Motor neuron (in vitro differentiated cells): ENCODE results near the gene PRR7. TPM values are rescaled to one million over a fixed set of nuclear protein-coding genes. Genes with fewer than 3 reads are reported as not detected.
A peak's percentile ranks its signal among the peaks of the same experiment; 100 is the strongest.

ENCODE experiments used
- ATAC-seq, 8 experiments: fragments of 200-7000 bp; cut with Tn5 transposase; replicated peaks in 6 of 8; 2 replicates each; pipeline ENCODE4 v1.8.0; 2021; ENCODE audit warnings: mild to moderate bottlenecking in 8 of 8, moderate library complexity in 8 of 8
- H3K27ac ChIP-seq, 2 donors: fragments of 250-450 bp; sonication (Bioruptor Pico); 2 replicates each; pipeline ENCODE4 v1.9.0; 2021; ENCODE audit warnings: antibody characterized with exemption in 2 of 2, mild to moderate bottlenecking in 2 of 2, moderate library complexity in 1 of 2
- H3K4me1 ChIP-seq, 2 donors: fragments of 250-450 bp; sonication (Bioruptor Pico); replicated peaks in 1 of 2; 2 replicates each; pipeline ENCODE4 v1.6.1; 2021; ENCODE audit warnings: antibody characterized with exemption in 2 of 2, mild to moderate bottlenecking in 2 of 2, moderate library complexity in 1 of 2
- H3K4me3 ChIP-seq, 5 donors: fragments of 250-450 bp; sonication (Bioruptor Pico); 2 replicates each; pipeline ENCODE4 v1.9.0; 2021; ENCODE audit warnings: antibody characterized with exemption in 5 of 5, mild to moderate bottlenecking in 5 of 5, moderate library complexity in 4 of 5
- WGBS, 10 experiments: fragments of 450-650 bp; shearing (Covaris generic); methylation state at CpG; one replicate each; pipeline ENCODE4 v1.0.0; 2022; 5-methylcytosine and 5-hydroxymethylcytosine counted together
- in situ Hi-C, 9 experiments: fragments of 400-800 bp; cut with MboI; loops; one replicate each; pipeline ENCODE4 v1.15.0; 2021; ENCODE audit warnings: low sequenced_read_pairs in 9 of 9, low pct_unique_long_range_greater_than_20kb in 2 of 9; ENCODE audit not compliant: unreplicated experiment in 9 of 9
- total RNA-seq, 8 experiments: library from RNA; unstranded; fragments of 300-600 nt; gene quantifications; 2 replicates each; pipeline versions ENCODE4 v1.2.3 to v1.2.4, GENCODE V29; 2022

Gene PRR7
- total RNA-seq, 8 experiments from 2014 or later: 2.0 to 8.1 (median 3.8) TPM

DNA sequence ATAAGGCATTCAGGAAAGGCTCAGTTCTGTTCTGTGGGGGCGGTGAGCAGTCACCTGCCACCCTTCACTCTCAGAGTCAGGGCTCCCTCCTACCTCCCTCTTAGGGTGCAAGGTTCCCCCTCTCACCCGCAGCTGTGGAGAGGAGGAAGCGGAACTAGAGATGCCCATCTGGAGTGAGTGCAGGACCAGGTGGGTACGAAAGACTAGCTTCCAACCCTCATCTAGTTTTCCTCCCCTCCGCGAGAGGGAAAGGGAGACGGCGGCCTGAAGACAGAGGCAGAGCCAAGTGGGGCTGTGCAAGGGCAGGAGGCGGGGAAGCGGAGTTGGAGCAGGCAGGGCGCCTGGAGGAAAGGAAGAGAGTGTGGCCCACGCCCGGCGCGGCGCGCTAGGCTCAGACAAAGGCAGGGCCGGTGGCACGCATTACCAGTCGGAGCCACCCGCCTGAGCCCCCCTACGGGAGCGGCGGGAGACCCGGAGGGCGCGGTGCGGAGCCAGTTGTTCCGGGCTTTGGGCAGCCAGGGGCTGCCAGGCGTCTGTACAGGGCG, 7.3 kb downstream of the PRR7 start:
- 8 to 83% (median 29%) methylated on average over 1 to 12 of the region's 31 CpGs; no CpG with 5 or more reads in 6 of the 10 experiments for WGBS, 10 experiments
- peak overlapping the region; percentile 55 to 71 for H3K27ac ChIP-seq
- peaks cover 24 to 34% of the 10 kb centered on the region in 2 donors for H3K4me1 ChIP-seq
- peak; percentile 2 to 23 (median 6) for ATAC-seq
- peak overlapping the region; percentile 44 to 60 (median 51) for H3K4me3 ChIP-seq
- in situ Hi-C loops: no loop called here

DNA sequence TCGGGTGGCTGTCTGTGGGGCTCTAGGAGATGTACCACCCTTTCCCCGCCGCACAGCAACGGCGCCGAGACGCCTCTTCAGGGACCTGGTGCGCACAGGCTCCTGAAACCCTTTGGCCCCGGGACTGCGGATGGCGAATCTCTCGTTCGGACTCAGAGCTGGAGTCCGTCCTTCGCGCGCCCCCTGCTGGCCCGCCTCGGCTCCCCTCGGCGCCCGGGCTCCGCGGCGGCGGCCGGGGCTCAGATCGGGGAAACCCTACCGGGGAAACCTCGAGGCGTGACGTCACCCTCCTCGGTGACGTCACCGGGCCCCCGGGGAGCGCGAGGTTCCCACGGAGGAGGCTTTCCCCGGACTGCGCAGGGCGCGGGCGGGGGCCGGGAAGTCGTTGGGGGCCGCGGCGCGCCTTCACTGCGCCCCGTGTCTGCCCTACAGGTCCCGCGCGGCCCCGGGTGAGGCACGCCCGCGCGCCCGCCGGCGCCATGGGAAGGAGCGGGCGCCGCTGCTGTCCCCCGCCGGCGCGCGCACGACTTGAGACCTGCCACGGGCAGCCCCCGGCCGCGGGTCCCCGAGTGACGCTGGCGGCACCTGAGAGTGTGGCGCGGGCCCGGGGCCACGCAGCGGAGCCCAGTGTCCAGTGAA, 7.9 kb downstream of the PRR7 start:
- Histone ChIP-seq H3K4me3 (peak overlapping the region; percentile 44 to 60 (median 51)), H3K27ac (peak overlapping the region; percentile 75 to 81), H3K4me1 (peaks cover 20 to 38% of the 10 kb centered on the region in 2 donors)
- 0 to 2% (median 0%) methylated on average over 1 to 11 of the region's 84 CpGs; no CpG with 5 or more reads in 7 of the 10 experiments for WGBS, 10 experiments
- in situ Hi-C loops: no loop called here
- peak; percentile 52 to 64 (median 60) for ATAC-seq

DNA sequence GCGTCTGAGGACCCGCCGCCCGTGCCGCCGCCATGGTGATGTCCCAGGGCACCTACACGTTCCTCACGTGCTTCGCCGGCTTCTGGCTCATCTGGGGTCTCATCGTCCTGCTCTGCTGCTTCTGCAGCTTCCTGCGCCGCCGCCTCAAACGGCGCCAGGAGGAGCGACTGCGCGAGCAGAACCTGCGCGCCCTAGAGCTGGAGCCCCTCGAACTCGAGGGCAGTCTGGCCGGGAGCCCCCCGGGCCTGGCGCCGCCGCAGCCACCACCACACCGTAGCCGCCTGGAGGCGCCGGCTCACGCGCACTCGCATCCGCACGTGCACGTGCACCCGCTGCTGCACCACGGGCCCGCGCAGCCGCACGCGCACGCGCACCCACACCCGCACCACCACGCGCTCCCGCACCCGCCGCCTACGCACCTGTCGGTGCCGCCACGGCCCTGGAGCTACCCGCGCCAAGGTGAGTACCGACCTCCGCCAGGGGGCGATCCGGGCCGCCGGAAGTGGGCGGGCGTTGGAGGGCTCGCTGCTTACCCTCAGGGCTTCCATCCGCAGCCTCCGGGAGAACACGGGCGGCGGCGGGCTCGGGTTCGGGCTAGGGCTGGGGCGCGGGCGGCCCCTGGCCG, 8.5 kb downstream of the PRR7 start:
- ATAC-seq: peak; percentile 15 to 73 (median 62)
- WGBS, 10 experiments: 0 to 3% (median 1%) methylated on average over 1 to 27 of the region's 80 CpGs; no CpG with 5 or more reads in 6 of the 10 experiments

DNA sequence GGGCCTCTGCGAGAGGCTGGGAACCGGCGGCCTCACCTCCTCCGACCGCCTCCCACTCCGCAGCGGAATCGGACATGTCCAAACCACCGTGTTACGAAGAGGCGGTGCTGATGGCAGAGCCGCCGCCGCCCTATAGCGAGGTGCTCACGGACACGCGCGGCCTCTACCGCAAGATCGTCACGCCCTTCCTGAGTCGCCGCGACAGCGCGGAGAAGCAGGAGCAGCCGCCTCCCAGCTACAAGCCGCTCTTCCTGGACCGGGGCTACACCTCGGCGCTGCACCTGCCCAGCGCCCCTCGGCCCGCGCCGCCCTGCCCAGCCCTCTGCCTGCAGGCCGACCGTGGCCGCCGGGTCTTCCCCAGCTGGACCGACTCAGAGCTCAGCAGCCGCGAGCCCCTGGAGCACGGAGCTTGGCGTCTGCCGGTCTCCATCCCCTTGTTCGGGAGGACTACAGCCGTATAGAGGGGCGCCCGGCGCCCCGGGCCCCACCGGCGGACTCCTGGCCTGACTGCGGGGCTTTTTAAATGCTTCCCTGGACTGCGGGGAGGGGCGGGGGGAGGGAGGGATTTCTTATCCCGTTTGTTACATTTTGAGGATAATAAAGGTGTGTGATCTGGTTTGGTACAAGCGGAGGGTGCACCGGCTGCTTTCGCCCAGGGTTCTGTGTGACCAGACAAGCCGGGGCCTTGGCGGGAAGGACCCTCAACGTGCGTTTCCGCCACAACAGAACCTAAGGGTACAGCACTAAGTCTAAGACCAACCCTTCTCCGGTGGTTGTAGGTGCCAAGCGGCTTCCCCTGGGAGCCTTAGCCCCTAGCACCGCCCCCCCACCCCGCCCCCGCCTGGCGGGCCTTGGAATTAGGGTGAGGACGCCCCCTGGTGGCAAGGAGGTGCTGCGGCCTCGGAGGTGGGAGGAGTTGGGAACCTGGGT, 9.3 kb downstream of the PRR7 start:
- peaks cover 20 to 40% of the 10 kb centered on the region in 2 donors for H3K4me1 ChIP-seq
- WGBS, 10 experiments: 0 to 7% (median 0%) methylated on average over 1 to 9 of the region's 76 CpGs; no CpG with 5 or more reads in 5 of the 10 experiments
- ATAC-seq: peak; percentile 1 to 16 (median 9)
- in situ Hi-C loops: no loop called here
- H3K27ac ChIP-seq: peak overlapping the region; percentile 75 to 81
- peak overlapping the region; percentile 44 to 60 (median 51) for H3K4me3 ChIP-seq

More for the DNA sequence above, 8.5 kb downstream of the PRR7 start:
- Histone ChIP-seq H3K27ac (peak overlapping the region; percentile 75 to 81), H3K4me1 (peaks cover 20 to 40% of the 10 kb centered on the region in 2 donors), H3K4me3 (peak overlapping the region; percentile 44 to 60 (median 51))
- in situ Hi-C loops: no loop called here

DNA sequence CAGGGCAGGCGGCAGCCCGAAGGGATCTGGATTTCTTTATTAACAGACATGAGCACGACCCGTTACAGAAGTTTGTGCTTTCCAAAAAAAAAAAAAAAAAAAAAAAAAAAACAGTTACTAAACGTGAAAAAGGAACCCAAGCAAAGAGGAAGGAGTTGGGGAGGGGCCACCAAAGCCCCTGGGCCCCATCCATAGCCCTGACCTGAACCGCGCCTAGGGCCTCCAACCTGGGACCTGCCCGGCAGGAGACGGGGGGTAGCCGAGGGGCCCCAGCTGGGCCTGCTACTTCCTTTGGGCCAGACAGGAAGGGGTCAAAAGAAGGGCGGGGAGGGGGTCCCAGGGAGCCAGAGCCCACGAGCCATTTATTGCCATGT, 10.0 kb downstream of the PRR7 start:
- H3K4me1 ChIP-seq: peaks cover 20 to 40% of the 10 kb centered on the region in 2 donors
- in situ Hi-C loops: no loop called here
- peak overlapping the region in 1 of 2 donors; percentile 32 for H3K27ac ChIP-seq
- whole genome bisulfite sequencing, 10 experiments: 10 to 50% (median 13%) methylated on average over 2 to 3 of the region's 12 CpGs; no CpG with 5 or more reads in 7 of the 10 experiments
- ATAC-seq: no peak
- H3K4me3 ChIP-seq: peak overlapping the region in 3 of 5 donors; percentile 51 to 60 (median 58)

DNA sequence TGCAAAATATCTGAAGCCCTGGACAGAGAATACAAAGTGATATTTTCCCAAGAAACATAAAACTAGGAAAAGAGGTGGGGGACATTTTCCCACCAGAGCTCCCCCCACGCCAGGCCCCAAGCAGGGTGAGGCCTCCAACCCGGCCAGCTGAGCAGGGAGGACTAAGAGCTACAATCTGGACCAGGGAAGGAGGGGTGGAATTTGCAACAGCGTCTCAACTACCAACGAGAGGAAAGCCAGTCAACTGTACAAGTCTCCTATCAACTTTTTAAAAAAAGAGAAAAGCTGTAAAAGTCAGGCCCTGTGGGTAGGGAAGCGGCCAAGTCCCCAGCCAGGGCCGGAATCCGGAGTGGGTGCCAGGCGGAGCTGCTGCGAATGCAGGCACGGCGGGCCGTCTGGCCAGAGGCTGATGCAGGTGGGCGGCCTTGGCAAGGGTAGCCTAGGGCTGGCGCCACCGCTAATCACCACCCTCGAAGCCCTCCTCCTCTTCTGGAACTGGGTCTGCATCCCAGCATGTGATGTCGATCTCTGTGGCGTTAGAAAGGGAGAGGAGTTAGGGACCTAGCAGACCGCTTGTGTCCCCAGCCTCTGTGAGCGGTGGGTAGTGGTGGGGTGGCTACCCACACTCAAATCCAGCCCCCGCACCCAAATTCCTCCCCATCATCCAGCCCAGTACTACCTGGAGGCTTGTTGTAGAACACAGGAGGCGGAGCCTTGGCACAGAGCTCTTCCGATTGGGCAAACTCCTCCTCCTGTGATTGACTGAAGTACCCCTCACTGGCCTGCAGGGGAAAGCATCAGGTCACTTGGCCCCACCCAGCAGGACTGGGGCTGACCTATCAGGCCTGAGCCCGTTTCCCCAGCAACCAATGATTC, 10.6 kb downstream of the PRR7 start:
- H3K4me1 ChIP-seq: peaks cover 20 to 40% of the 10 kb centered on the region in 2 donors
- no peak overlapping the region for H3K4me3 ChIP-seq
- peak; percentile 19 to 60 (median 48) for ATAC-seq
- 51 to 100% (median 72%) methylated on average over 2 to 13 of the region's 24 CpGs; no CpG with 5 or more reads in 3 of the 10 experiments for WGBS, 10 experiments
- in situ Hi-C loops: no loop called here
- H3K27ac ChIP-seq: peak overlapping the region in 1 of 2 donors; percentile 32

DNA sequence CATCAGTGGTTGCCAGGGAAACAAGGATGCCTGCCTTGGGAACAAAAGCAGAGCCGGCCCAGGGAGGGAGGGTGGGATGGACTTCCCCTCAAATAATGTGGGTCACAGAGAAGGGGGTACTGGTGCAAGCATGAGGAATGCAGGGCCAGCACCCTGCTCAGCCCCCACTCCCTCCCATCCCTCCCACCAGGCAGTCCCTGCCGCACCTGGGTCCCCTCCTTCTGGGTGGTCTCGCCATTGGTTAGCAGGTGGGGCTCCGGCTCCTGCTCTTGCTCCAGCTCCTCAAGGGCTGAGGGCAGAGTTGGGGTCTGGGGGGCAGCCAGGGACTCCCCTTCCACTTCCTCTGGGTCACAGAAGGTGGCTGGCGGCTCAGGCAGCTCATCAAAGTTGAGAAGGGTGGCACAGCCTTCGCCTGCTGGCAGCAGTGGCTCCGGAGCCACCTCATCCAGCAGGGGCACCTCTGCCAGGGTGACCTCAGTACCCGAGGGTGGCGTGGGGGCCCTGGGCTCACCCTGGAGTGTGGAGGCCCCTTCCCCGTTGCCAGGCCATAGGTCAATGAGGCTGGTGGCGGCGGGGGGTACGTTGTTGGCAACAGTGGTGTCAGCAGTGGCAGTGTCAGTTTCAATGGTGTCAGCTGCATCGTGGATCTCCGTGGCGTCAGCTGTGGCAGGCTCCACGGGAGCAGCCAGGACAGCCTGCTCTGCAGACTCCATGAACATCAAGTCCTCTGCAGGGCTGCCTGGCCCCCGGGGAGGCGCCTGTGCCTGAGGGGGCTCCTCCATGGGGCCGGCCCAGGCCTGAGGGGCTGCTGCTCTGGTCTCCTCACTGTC, 11.5 kb downstream of the PRR7 start:
- Histone ChIP-seq H3K4me1 (peaks cover 20 to 40% of the 10 kb centered on the region in 2 donors), H3K4me3 (no peak overlapping the region), H3K27ac (peak overlapping the region; percentile 34 to 39)
- WGBS, 10 experiments: 90% methylated on average over 2 of the region's 20 CpGs; no CpG with 5 or more reads in 9 of the 10 experiments
- in situ Hi-C loops: no loop called here
- ATAC-seq: no peak

DNA sequence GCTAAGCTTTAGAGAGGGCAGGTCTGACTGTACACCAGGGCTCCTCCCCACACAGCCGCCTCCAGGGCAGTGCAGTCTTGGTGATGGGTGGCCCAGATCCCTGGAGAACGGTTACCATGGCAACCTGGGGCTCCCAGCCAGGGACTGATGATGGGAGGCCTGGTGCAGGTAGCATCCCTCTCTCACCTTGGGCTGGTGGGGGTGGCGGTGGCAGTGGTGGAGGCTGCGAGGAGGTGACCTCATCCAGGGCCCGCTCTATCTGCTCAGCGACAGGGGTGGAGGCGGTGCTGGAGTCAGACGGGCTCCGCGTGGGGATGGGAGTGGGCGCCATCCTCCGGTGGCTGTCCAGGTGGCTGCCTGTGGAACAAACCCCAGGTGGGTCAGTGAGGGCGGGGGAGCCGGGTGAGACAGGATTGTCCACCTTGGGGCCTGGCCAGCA, 12.3 kb downstream of the PRR7 start:
- Histone ChIP-seq H3K27ac (peak overlapping the region in 1 of 2 donors; percentile 26), H3K4me3 (no peak overlapping the region), H3K4me1 (peaks cover 16 to 32% of the 10 kb centered on the region in 2 donors)
- ATAC-seq: no peak
- WGBS, 10 experiments: no CpG with 5 or more reads among the region's 14 CpGs
- in situ Hi-C loops: no loop called here

DNA sequence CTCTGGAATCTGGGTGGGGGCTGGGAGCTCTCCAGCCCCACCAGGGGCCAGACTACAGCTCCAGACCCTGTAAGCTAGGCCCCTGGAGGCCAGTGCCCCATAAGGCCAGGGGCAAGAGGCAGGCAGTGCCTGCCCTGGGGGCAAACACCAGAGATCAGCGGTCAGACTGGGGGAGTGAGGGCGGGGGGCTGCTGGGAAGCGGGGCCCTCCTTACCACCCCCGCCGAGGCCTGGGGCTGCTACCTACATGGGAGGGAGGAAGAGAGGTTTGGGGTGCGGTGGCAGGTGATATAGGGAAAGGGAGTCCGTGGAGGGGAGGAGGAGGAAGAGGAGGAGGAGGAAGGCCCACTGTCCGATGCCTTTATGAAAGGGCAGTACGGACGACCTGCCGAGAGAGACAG, 12.7 kb downstream of the PRR7 start:
- Histone ChIP-seq H3K4me1 (peaks cover 15 to 30% of the 10 kb centered on the region in 2 donors), H3K27ac (peak overlapping the region in 1 of 2 donors; percentile 42), H3K4me3 (no peak overlapping the region)
- ATAC-seq: no peak
- no CpG with 5 or more reads among the region's 11 CpGs for WGBS, 10 experiments
- in situ Hi-C loops: no loop called here

DNA sequence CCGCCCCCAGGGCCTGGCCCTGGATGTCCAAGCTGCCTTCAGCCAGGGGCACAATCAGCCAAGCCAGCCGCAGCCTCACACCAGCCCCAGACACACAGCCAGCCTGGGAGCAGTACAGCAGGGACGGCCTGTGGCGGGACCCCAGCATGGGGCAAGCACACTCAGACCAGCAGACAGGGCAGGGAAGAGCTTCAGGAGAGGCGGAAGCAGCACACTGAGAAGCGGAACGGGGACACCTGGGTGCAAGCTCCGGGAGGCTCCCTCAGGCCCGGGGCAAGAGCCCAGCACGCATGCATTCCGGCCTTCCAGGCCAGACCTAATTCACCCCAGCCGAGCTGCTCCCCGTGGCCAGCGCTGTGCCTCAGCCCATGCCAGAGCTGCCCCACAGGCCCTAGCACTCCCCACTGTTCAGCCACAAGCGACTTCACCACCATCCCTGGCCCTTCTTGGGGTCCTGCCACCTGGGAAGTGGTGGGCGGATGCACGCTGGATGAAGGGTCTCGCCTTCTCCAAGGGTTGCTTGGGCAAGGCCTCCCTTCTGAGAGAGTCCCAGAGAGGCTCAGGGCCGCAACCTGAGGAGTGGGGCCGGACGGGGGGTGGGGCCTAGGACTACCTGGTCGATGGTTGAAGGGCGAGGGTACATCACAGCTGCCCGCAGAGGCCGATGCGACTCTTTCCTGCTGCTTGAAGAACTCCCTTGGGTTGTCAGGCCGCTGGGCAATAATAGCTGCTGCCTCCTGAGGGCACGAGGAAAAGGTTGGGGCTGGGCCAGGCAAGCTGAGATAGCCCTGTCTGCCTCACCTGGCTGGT, 13.4 kb downstream of the PRR7 start:
- in situ Hi-C loops: no loop called here
- Histone ChIP-seq H3K27ac (peak overlapping the region in 1 of 2 donors; percentile 42), H3K4me3 (no peak overlapping the region), H3K4me1 (peaks cover 15 to 30% of the 10 kb centered on the region in 2 donors)
- 91 to 100% (median 93%) methylated on average over 1 to 9 of the region's 28 CpGs; no CpG with 5 or more reads in 5 of the 10 experiments for WGBS, 10 experiments
- ATAC-seq: peak in 1 of 8 experiments; percentile 1
